CD4-positive, alpha-beta T cell treated with Interferon alpha-2 for 1 hour (primary cell): ENCODE data around the gene PLXNA4.

ENCODE experiments used
- DNase-seq, 2 donors: peaks; one replicate each; pipeline ENCODE4 v3.0.0-alpha.2; 2020 to 2022

PLXNA4 gene

GRCh38 chr7:132435016-132435990 is 141.0 kb downstream of the PLXNA4 start:
- DNase-seq: peak in 1 of 2 donors; percentile 20

GRCh38 chr7:132434041-132434440 is 142.2 kb downstream of the PLXNA4 start:
- no peak for DNase-seq

GRCh38 chr7:132433301-132433700 is 143.0 kb downstream of the PLXNA4 start:
- no peak for DNase-seq

GRCh38 chr7:132430861-132431822 is 145.1 kb downstream of the PLXNA4 start:
- peak; percentile 59 to 66 for DNase-seq

- no peak for DNase-seq
Observed at GRCh38 chr7:132430041-132430855, 146.0 kb downstream of the PLXNA4 start.

GRCh38 chr7:132429181-132429580 is 147.1 kb downstream of the PLXNA4 start:
- no peak for DNase-seq

- no peak for DNase-seq
Observed at GRCh38 chr7:132428247-132428919, 147.9 kb downstream of the PLXNA4 start.

- no peak for DNase-seq
Observed at GRCh38 chr7:132425942-132426341, 150.3 kb downstream of the PLXNA4 start.

- no peak for DNase-seq
Observed at GRCh38 chr7:132424821-132425724, 151.2 kb downstream of the PLXNA4 start.

GRCh38 chr7:132424277-132424676 is 152.0 kb downstream of the PLXNA4 start:
- DNase-seq: no peak

- DNase-seq: no peak
Observed at GRCh38 chr7:132423594-132424200, 152.6 kb downstream of the PLXNA4 start.

GRCh38 chr7:132422502-132423111 is 153.7 kb downstream of the PLXNA4 start:
- no peak for DNase-seq

- DNase-seq: no peak
Observed at GRCh38 chr7:132420527-132420926, 155.7 kb downstream of the PLXNA4 start.

GRCh38 chr7:132419542-132419941 is 156.7 kb downstream of the PLXNA4 start:
- no peak for DNase-seq

- DNase-seq: no peak
Observed at GRCh38 chr7:132418840-132419239, 157.4 kb downstream of the PLXNA4 start.

GRCh38 chr7:132417103-132417906 is 159.0 kb downstream of the PLXNA4 start:
- no peak for DNase-seq

GRCh38 chr7:132416395-132416794 is 159.9 kb downstream of the PLXNA4 start:
- DNase-seq: no peak

GRCh38 chr7:132415259-132415658 is 161.0 kb downstream of the PLXNA4 start:
- DNase-seq: no peak

- no peak for DNase-seq
Observed at GRCh38 chr7:132414857-132415256, 161.4 kb downstream of the PLXNA4 start.
